GM21619 (cell line): ENCODE results near the gene ZNHIT1.
"Not testable (repeated sequence)": the region's sequence is repeated elsewhere in the genome, so short reads cannot be mapped to it uniquely, and the experiment has no call there.

ENCODE experiments used
- ATAC-seq: cut with Tn5 transposase; IDR thresholded peaks from one replicate; pipeline ENCODE4 v1.9.1; 2021; ENCODE audit not compliant: unreplicated experiment

ZNHIT1 gene

DNA sequence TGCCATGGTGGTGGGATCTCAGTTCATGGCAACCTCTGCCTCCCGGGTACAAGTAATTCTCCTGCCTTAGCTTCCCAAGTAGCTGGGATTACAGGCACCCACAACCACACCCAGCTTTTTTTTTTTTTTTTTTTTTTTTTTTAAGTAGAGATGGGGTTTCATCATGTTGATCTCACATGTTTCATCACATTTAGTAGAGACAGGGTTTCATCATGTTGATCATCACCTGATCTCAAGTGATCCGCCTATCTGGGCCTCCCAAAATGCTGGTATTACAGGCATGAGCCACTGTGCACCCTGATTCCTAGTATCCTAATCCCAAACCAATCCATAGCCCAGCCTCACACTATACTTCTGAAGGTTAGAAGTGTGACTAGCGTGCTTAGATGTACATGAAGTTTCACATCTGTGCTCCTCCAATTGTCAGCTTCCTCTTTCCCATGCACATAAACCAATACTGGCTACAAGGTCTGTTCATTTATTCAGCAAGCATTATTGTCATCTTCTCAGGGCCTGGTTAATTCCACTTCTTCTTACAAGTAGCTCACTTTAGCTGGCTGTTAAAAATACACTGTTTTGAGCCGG is 31.0 kb upstream of the ZNHIT1 start:
- no peak for ATAC-seq

GRCh38 chr7:101189109-101189508 is 28.9 kb upstream of the ZNHIT1 start:
- no peak for ATAC-seq

DNA sequence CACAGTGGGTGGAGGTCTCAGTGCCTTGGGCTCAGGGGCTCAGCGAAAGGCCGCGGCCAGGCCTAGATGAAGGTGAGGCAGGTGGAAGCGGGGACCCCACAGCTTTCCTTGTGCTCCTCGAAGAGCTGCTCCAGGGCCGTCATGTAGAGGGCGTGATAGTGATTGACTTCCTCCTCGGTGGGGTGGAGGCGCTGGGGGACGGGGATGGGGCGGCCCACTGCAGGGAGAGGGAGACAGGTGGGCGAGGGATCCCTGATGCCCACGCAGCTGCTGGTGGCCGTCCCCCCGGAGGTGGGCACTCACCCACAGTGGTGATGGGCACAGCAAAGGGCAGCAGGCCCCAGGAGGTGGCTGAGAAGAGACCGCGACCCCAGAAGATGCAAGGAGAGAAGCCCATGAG is 22.1 kb upstream of the ZNHIT1 start:
- no peak for ATAC-seq

GRCh38 chr7:101197991-101198390 is 20.0 kb upstream of the ZNHIT1 start:
- ATAC-seq = no peak

GRCh38 chr7:101198476-101198875 is 19.5 kb upstream of the ZNHIT1 start:
- no peak for ATAC-seq

- ATAC-seq = not testable (repeated sequence)
These were observed 18.4 kb upstream of the ZNHIT1 start for GRCh38 chr7:101199522-101199921.

DNA sequence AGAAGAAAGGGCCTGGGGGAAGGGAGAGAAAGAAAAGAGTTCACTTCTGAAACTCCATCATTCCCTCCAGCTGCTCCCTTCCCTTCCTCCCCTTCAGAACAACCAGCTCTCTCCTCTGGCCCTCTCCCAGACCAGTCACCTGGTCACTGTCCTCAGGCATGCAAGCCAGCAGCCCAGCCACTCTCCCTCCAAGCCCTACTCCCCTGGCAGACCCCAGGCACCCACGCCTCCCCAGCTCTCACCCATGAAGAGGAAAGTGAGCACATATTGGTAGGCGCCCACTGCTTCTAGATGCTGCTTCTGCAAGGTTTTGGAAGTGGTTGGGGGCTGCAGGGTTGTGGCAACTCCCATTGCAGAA is 17.5 kb upstream of the ZNHIT1 start:
- ATAC-seq = no peak

- no peak for ATAC-seq
These were observed 16.9 kb upstream of the ZNHIT1 start, which contains the start of gene MOGAT3 for GRCh38 chr7:101200862-101201599. Gene MOGAT3, minus strand, starts transcription at chr7:101201036. Its CDS starts 182 bp downstream, at chr7:101200854.

GRCh38 chr7:101201695-101202602 is 16.0 kb upstream of the ZNHIT1 start:
- no peak for ATAC-seq

- ATAC-seq = no peak
These were observed 15.4 kb upstream of the ZNHIT1 start for GRCh38 chr7:101202603-101202918.

GRCh38 chr7:101203740-101204738 is 13.9 kb upstream of the ZNHIT1 start:
- ATAC-seq = not testable (repeated sequence)

- no peak for ATAC-seq
These were observed 11.9 kb upstream of the ZNHIT1 start for GRCh38 chr7:101205901-101206664.

GRCh38 chr7:101206665-101207042 is 11.3 kb upstream of the ZNHIT1 start:
- ATAC-seq = no peak

DNA sequence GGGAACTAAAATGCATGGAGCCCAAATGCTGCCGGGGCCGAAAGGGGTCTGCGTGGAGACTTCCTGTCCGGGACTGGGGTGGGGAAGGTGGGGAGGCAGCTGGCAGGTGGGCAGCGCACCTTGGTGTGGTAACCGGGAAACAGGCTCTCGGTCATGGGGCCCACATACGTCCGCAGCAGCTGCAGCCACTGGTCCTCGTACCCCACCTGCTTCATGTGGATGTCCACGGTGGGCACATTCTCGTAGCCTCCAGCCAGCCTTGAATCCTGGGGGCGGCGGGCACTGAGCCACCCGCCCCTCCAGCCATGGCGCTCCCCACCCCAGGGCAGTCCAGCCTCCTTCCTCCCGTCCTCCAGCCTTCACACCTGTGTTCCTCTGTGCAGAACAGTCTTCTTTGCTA is 10.5 kb upstream of the ZNHIT1 start:
- no peak for ATAC-seq

DNA sequence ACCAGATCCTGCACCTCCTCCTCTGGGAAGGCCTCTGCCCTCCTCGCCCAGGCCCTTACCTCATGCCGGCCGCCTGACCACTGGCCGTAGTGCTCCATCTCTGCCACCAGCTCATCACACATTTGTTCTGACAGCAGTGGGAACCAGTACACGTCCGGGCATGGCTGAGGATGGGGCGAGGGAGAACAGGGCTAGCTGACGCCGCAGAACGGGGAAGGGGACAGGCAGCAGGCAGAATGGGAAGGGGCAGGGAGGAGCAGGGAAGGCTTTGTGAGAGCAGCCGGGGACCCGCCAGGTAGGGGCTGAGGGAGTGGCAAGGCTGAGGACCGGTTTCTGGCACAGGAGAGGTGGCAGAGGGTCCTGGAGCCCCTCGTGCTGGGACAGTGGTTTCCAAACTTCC is 9.2 kb upstream of the ZNHIT1 start:
- ATAC-seq = no peak

- ATAC-seq = no peak
These were observed 7.8 kb upstream of the ZNHIT1 start for GRCh38 chr7:101210143-101210542.

GRCh38 chr7:101211501-101211900 is 6.5 kb upstream of the ZNHIT1 start:
- ATAC-seq = no peak

GRCh38 chr7:101212014-101212413 is 6.0 kb upstream of the ZNHIT1 start:
- no peak for ATAC-seq

DNA sequence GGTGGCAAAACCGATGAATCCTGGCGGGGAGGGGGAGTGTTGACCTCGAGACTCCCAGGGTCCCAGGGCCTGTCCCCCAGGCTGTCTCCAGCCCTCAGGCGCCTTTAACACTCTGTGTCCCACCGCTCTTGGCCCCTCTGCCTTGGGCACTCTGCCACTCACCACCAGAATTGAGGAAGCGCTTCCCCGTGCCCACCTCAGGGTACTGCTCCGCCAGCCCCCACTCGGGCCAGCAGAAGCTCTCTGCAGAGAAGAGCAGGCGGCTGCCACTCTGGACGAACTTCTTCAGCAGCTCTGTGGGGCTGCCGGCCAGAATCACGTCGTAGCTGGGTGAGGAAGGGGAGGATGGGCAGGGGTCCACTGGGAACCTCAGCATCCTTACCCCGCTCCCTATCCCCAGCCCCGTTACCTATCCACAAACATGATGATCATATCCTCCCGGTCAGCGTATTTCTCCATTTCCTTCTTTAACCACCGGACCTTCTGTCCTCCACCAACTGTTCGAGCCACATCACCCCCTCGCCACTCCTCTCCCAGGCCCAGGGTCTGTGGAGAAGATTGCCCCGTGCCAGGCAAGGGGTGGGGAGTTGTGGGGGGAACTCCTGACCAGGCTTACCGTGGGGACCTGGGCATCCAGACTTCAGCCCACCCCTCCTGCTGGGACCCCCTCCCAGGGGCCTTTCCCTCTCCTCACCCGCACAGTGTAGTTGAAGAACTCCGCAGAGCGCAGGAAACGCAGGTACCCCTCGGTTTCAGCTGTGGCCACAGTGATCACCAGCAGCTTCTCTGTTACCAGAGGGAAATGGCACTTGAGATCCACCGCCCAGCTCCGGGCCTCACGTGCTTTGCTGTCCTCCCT is 1.7 kb upstream of the ZNHIT1 start:
- ATAC-seq = no peak
